ENCODE measurements around the gene CFAP410.

Gene CFAP410

GRCh38 chr21:44317241-44317782 lies 21.9 kb downstream of the CFAP410 start:
- no peak for DNase-seq (ENCODE audit: low read depth, low spot score)
- no peak overlapping the region for H3K4me3 ChIP-seq (ENCODE audit: low read depth, low read length)
- in situ Hi-C loops (cut with HindIII; ENCODE audit: low sequenced_read_pairs): no loop called here
- TF ChIP-seq, protein P1, sequence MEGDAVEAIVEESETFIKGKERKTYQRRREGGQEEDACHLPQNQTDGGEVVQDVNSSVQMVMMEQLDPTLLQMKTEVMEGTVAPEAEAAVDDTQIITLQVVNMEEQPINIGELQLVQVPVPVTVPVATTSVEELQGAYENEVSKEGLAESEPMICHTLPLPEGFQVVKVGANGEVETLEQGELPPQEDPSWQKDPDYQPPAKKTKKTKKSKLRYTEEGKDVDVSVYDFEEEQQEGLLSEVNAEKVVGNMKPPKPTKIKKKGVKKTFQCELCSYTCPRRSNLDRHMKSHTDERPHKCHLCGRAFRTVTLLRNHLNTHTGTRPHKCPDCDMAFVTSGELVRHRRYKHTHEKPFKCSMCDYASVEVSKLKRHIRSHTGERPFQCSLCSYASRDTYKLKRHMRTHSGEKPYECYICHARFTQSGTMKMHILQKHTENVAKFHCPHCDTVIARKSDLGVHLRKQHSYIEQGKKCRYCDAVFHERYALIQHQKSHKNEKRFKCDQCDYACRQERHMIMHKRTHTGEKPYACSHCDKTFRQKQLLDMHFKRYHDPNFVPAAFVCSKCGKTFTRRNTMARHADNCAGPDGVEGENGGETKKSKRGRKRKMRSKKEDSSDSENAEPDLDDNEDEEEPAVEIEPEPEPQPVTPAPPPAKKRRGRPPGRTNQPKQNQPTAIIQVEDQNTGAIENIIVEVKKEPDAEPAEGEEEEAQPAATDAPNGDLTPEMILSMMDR (IDR thresholded peaks at IDR 0.05; ENCODE audit: low read depth, low read length): no peak

- DNase-seq (ENCODE audit: low read depth, low spot score): no peak
- in situ Hi-C loops (cut with HindIII; ENCODE audit: low sequenced_read_pairs): no loop called here
- TF ChIP-seq, protein P1 (IDR thresholded peaks at IDR 0.05; ENCODE audit: low read depth, low read length): no peak
- H3K4me3 ChIP-seq (ENCODE audit: low read depth, low read length): no peak overlapping the region
Observed at GRCh38 chr21:44316277-44316900, 22.8 kb downstream of the CFAP410 start.

GRCh38 chr21:44315691-44316203 lies 23.4 kb downstream of the CFAP410 start:
- in situ Hi-C loops (cut with HindIII; ENCODE audit: low sequenced_read_pairs): no loop called here
- no peak for DNase-seq (ENCODE audit: low read depth, low spot score)
- TF ChIP-seq, protein P1 (IDR thresholded peaks at IDR 0.05; ENCODE audit: low read depth, low read length): no peak
- H3K4me3 ChIP-seq (ENCODE audit: low read depth, low read length): no peak overlapping the region

- no peak for DNase-seq (ENCODE audit: low read depth, low spot score)
- no peak overlapping the region for H3K4me3 ChIP-seq (ENCODE audit: low read depth, low read length)
- TF ChIP-seq, protein P1 (IDR thresholded peaks at IDR 0.05; ENCODE audit: low read depth, low read length): no peak
- in situ Hi-C loops (cut with HindIII; ENCODE audit: low sequenced_read_pairs): no loop called here
Observed at GRCh38 chr21:44314561-44314960, 24.6 kb downstream of the CFAP410 start.

GRCh38 chr21:44314128-44314527 lies 25.1 kb downstream of the CFAP410 start:
- in situ Hi-C loops (cut with HindIII; ENCODE audit: low sequenced_read_pairs): no loop called here
- TF ChIP-seq, protein P1 (IDR thresholded peaks at IDR 0.05; ENCODE audit: low read depth, low read length): no peak
- DNase-seq (ENCODE audit: low read depth, low spot score): no peak
- no peak overlapping the region for H3K4me3 ChIP-seq (ENCODE audit: low read depth, low read length)

GRCh38 chr21:44313451-44313850 lies 25.7 kb downstream of the CFAP410 start:
- in situ Hi-C loops (cut with HindIII; ENCODE audit: low sequenced_read_pairs): no loop called here
- H3K4me3 ChIP-seq (ENCODE audit: low read depth, low read length): no peak overlapping the region

More at GRCh38 chr21:44313451-44313850, 25.7 kb downstream of the CFAP410 start:
- no peak for DNase-seq (ENCODE audit: low read depth, low spot score)
- TF ChIP-seq, protein P1 (IDR thresholded peaks at IDR 0.05; ENCODE audit: low read depth, low read length): no peak
